ENCODE results near the gene SUMO1. TPM values are rescaled to one million over a fixed set of nuclear protein-coding genes. Genes with fewer than 3 reads are reported as not detected.
"Not testable (repeated sequence)": the region's sequence is repeated elsewhere in the genome, so short reads cannot be mapped to it uniquely, and the experiment has no call there.

Gene SUMO1
- total and polyA plus RNA-seq, 2 donors (not counting 3 experiments of a cell fraction or from before 2014, with no cell fraction given), result 38.5 to 105 TPM

DNA sequence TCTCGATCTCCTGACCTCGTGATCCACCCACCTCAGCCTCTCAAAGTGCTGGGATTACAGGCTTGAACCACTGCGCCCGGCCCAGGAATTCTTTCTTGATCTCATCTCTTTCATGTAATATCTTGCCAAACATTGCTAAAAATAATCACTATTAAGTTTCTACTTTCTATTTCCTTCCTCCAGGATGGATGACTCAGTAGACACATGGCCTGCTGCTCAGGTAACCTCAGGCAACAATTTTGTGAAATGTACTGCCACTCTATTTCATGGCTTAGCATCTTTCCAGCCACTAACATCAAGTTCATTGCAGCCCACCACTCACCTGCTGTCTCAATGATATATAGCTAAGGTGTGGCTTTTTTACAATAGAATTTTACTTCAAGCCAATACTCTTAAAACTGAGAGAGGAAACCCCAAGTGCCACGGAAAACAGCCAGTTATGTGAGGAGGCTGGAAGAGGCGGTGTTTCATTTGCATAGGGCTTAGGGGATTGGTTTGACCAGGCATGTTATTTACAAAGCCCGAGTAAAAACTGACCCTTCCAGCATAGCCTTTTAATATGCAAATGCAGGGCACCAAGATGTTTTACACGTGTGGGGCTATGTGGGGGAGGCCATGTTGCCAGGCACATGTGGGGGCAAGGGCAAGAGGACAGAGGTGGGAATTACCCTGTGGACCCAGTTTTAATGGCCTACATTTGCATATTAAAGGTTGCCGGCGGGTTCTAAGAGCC is 11.3 kb upstream of the SUMO1 start:
- H3K9ac ChIP-seq (replicated peaks; ENCODE audit: extremely low read depth, insufficient read depth, low read length), result no peak overlapping the region
- POLR2A ChIA-PET, result no interaction called here
- no peaks in the 10 kb centered on the region for H3K9me3 ChIP-seq (replicated peaks; ENCODE audit: control insufficient read depth, insufficient read depth, low read length)
- H4K20me1 ChIP-seq (replicated peaks; ENCODE audit: control insufficient read depth, extremely low read depth, insufficient read depth, low read length), result no peaks in the 10 kb centered on the region
- BruUV-seq (replicated peaks), result no TSS peak
- TF ChIP-seq POLR2A (IDR thresholded peaks at IDR 0.05; ENCODE audit: low read depth, low read length) (no peak), FOS (IDR thresholded peaks at IDR 0.05; ENCODE audit: borderline replicate concordance, insufficient read depth, low read length) (peak; percentile 39), JUN (IDR thresholded peaks at IDR 0.05; ENCODE audit: borderline replicate concordance, insufficient read depth, insufficient read length, low read depth) (peak; percentile 42), POLR2AphosphoS5 (IDR thresholded peaks at IDR 0.05; ENCODE audit: insufficient read depth, low read depth, low read length) (no peak), MYC (IDR thresholded peaks at IDR 0.05; ENCODE audit: low read depth, low read length) (no peak), EZH2 (IDR thresholded peaks at IDR 0.05; ENCODE audit: borderline replicate concordance, low read depth, low read length, severe bottlenecking) (no peak), GATA2 (IDR thresholded peaks at IDR 0.05; ENCODE audit: insufficient read depth, insufficient read length, low read depth, low read length) (no peak)
- TF ChIP-seq, protein P1, sequence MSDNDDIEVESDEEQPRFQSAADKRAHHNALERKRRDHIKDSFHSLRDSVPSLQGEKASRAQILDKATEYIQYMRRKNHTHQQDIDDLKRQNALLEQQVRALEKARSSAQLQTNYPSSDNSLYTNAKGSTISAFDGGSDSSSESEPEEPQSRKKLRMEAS (IDR thresholded peaks at IDR 0.05; ENCODE audit: insufficient read depth, insufficient read length), result no peak
- TF ChIP-seq, protein P2, sequence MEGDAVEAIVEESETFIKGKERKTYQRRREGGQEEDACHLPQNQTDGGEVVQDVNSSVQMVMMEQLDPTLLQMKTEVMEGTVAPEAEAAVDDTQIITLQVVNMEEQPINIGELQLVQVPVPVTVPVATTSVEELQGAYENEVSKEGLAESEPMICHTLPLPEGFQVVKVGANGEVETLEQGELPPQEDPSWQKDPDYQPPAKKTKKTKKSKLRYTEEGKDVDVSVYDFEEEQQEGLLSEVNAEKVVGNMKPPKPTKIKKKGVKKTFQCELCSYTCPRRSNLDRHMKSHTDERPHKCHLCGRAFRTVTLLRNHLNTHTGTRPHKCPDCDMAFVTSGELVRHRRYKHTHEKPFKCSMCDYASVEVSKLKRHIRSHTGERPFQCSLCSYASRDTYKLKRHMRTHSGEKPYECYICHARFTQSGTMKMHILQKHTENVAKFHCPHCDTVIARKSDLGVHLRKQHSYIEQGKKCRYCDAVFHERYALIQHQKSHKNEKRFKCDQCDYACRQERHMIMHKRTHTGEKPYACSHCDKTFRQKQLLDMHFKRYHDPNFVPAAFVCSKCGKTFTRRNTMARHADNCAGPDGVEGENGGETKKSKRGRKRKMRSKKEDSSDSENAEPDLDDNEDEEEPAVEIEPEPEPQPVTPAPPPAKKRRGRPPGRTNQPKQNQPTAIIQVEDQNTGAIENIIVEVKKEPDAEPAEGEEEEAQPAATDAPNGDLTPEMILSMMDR (IDR thresholded peaks at IDR 0.05; ENCODE audit: extremely low read depth in 1 of 2, insufficient read depth in 1 of 2, low read depth in 1 of 2, low read length in 2 of 2), result no peak
- dilution Hi-C loops (cut with MboI; ENCODE audit: extremely low pct_ligation_motif_present, low sequenced_read_pairs) (no loop called here), intact Hi-C loops (cut with micrococcal nuclease) (loop anchor here (1.0 kb wide), 2 partner anchors 11 to 16 kb away; partner anchors contain the start of genes NOP58 and SUMO1)
- H3K36me3 ChIP-seq (ENCODE audit: control insufficient read depth in 2 of 2, extremely low read depth in 1 of 2, insufficient read depth in 2 of 2, low read length in 2 of 2), result no peaks in the 10 kb centered on the region
- DNase-seq (ENCODE audit: low read depth, low spot score) (peak; percentile 46), FAIRE-seq (peak; percentile 63)
- H3K79me2 ChIP-seq (ENCODE audit: control insufficient read depth, insufficient read depth, low read length), result no peaks in the 10 kb centered on the region
- H3K4me1 ChIP-seq (ENCODE audit: control insufficient read depth, extremely low read depth, insufficient read depth, low read length), result peaks cover 17% of the 10 kb centered on the region
- no peak overlapping the region for H2AFZ ChIP-seq (ENCODE audit: low read depth, low read length)
- H3K4me3 ChIP-seq (replicated peaks in 1 of 3; ENCODE audit: insufficient read depth in 1 of 3, low read depth in 1 of 3, low read length in 3 of 3), result no peak overlapping the region
- H3K4me2 ChIP-seq (ENCODE audit: insufficient read depth, low read length), result no peak overlapping the region
- H3K27me3 ChIP-seq (ENCODE audit: control insufficient read depth in 2 of 2, insufficient read depth in 2 of 2, low read length in 2 of 2), result no peaks in the 10 kb centered on the region
- CTCF ChIA-PET, result no interaction called here
- H3K27ac ChIP-seq (ENCODE audit: insufficient read depth, low read depth, low read length), result peak overlapping the region; percentile 8
- H3K9me1 ChIP-seq (replicated peaks; ENCODE audit: control insufficient read depth, extremely low read depth, insufficient read depth, low read length), result no peaks in the 10 kb centered on the region

DNA sequence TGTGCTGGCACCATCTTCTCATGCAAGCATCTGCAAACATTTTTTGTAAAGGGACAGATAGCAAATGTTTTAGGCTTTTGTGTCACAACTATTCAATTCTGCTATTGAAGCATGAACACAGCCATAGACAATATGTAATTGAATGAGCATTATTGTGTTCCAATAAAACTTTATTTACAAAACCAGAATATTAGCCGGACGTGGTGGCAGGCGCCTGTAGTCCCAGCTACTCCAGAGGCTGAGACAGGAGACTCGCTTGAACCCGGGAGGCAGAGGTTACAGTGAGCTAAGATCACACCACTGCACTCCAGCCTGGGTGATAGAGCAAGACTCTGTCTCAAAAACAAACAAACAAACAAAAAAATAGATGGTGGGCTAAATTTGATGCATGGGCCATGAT is 9.3 kb upstream of the SUMO1 start:
- intact Hi-C loops (cut with micrococcal nuclease); dilution Hi-C loops (cut with MboI; ENCODE audit: extremely low pct_ligation_motif_present, low sequenced_read_pairs); H2AFZ ChIP-seq (ENCODE audit: low read depth, low read length); H3K36me3 ChIP-seq (ENCODE audit: control insufficient read depth in 2 of 2, extremely low read depth in 1 of 2, insufficient read depth in 2 of 2, low read length in 2 of 2); H3K79me2 ChIP-seq (ENCODE audit: control insufficient read depth, insufficient read depth, low read length); FAIRE-seq; DNase-seq (ENCODE audit: low read depth, low spot score); H3K4me2 ChIP-seq (ENCODE audit: insufficient read depth, low read length); H3K9ac ChIP-seq (replicated peaks; ENCODE audit: extremely low read depth, insufficient read depth, low read length); H3K27me3 ChIP-seq (ENCODE audit: control insufficient read depth in 2 of 2, insufficient read depth in 2 of 2, low read length in 2 of 2); H3K4me3 ChIP-seq (replicated peaks in 1 of 3; ENCODE audit: insufficient read depth in 1 of 3, low read depth in 1 of 3, low read length in 3 of 3); BruUV-seq (replicated peaks); H3K27ac ChIP-seq (ENCODE audit: insufficient read depth, low read depth, low read length); H4K20me1 ChIP-seq (replicated peaks; ENCODE audit: control insufficient read depth, extremely low read depth, insufficient read depth, low read length); CTCF ChIA-PET; H3K9me1 ChIP-seq (replicated peaks; ENCODE audit: control insufficient read depth, extremely low read depth, insufficient read depth, low read length); H3K9me3 ChIP-seq (replicated peaks; ENCODE audit: control insufficient read depth, insufficient read depth, low read length): not testable (repeated sequence)
- H3K4me1 ChIP-seq (ENCODE audit: control insufficient read depth, extremely low read depth, insufficient read depth, low read length), result peaks cover 17% of the 10 kb centered on the region
- POLR2A ChIA-PET, result interaction anchor here (0.5 kb wide), 1 partner anchor 64 kb away, joined by 5 read pairs; no protein-coding TSS in a partner anchor
